ENCODE data around the gene CNOT3. TPM values are rescaled to one million over a fixed set of nuclear protein-coding genes. Genes with fewer than 3 reads are reported as not detected.
A peak's percentile ranks its signal among the peaks of the same experiment; 100 is the strongest.

CNOT3 gene
- total and polyA plus RNA-seq, 9 of the 15 experiments (the other 6 are each of a cell fraction or from before 2014, with no cell fraction given) = 0.27 to 60.4 (median 9.9) TPM

- CTCF ChIA-PET (ENCODE audit: low intra/inter-chr PET ratio) = no interaction called here
- in situ Hi-C loops (cut with MboI) = no loop called here
- intact Hi-C loops (cut with micrococcal nuclease) = no loop called here
- Histone ChIP-seq H3K79me2 (ENCODE audit: control insufficient read depth, insufficient read depth, low read length) (no peaks in the 10 kb centered on the region), H3K4me2 (ENCODE audit: insufficient read depth, low read length) (no peak overlapping the region), H4K20me1 (replicated peaks; ENCODE audit: control insufficient read depth, insufficient read depth, low read length) (no peaks in the 10 kb centered on the region), H3K9me3 (replicated peaks; ENCODE audit: control insufficient read depth, insufficient read depth, low read depth, low read length) (no peaks in the 10 kb centered on the region), H3K4me3 (no peak overlapping the region), H3K9ac (ENCODE audit: insufficient read depth in 1 of 2, low read depth in 2 of 2, low read length in 2 of 2) (0 out of 4 replicates have a peak overlapping the region, but pooled peaks of 1 of the 2 experiments have one; percentile 35), H3K36me3 (ENCODE audit: control insufficient read depth, insufficient read depth, low read length) (peaks cover 66% of the 10 kb centered on the region; the same call in 2 of the 3 replicates), H3K9me1 (ENCODE audit: control insufficient read depth, insufficient read depth, low read length) (no peaks in the 10 kb centered on the region), H3K4me1 (replicated peaks in 1 of 2; ENCODE audit: control insufficient read depth in 2 of 2, insufficient read depth in 2 of 2, low read length in 2 of 2) (no peaks in the 10 kb centered on the region; a peak in 2 of 5 replicates), H2AFZ (ENCODE audit: low read depth, low read length) (no peak overlapping the region), H3K27ac (ENCODE audit: extremely low read depth, low read depth, low read length) (no peak overlapping the region), H3K27me3 (ENCODE audit: control insufficient read depth in 2 of 2, insufficient read depth in 2 of 2, low read length in 2 of 2) (no peaks in the 10 kb centered on the region)
- no TSS peak for BruUV-seq (replicated peaks)
- DNase-seq (ENCODE audit: extremely low read depth in 1 of 4, low spot score in 3 of 4) (no peak), FAIRE-seq (no peak), ATAC-seq (no peak)
- 98% methylated on average over 18 of the region's 41 CpGs for WGBS (ENCODE audit: insufficient coverage, low coverage, missing lambda C conversion rate)
- POLR2A ChIA-PET = interaction anchor here (0.5 to 1.0 kb wide), 2 partner anchors 13 to 27 kb away, joined by 3 read pairs; partner anchors contain the start of genes PRPF31 and TFPT
- TF ChIP-seq ZNF57 (CRISPR knock-in tag; IDR thresholded peaks at IDR 0.05) (no peak), HLTF (IDR thresholded peaks at IDR 0.05) (no peak), RBFOX2 (IDR thresholded peaks at IDR 0.05; ENCODE audit: low read depth, low read length) (peak; percentile 52)
- TF ChIP-seq, protein P1, sequence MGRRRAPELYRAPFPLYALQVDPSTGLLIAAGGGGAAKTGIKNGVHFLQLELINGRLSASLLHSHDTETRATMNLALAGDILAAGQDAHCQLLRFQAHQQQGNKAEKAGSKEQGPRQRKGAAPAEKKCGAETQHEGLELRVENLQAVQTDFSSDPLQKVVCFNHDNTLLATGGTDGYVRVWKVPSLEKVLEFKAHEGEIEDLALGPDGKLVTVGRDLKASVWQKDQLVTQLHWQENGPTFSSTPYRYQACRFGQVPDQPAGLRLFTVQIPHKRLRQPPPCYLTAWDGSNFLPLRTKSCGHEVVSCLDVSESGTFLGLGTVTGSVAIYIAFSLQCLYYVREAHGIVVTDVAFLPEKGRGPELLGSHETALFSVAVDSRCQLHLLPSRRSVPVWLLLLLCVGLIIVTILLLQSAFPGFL (CRISPR knock-in tag; IDR thresholded peaks at IDR 0.05) = no peak
Measured at GRCh38 chr19:54128796-54129616, 8.6 kb upstream of the CNOT3 start.

Measured in K562 (cell line).